GM12873 (cell line): Measurements from ENCODE around the gene PPIP5K2.

Source experiments
- CTCF ChIP-seq: IDR thresholded peaks from 2 replicates; pipeline ENCODE4 v1.5.1; 2012; ENCODE audit warnings: low read depth, mild to moderate bottlenecking, moderate library complexity, low read length, control low read depth; ENCODE audit not compliant: insufficient read depth; ENCODE audit errors: missing control alignments

Gene PPIP5K2

GRCh38 chr5:103111468-103111867 is 8.6 kb upstream of the PPIP5K2 start:
- TF ChIP-seq CTCF, result no peak

DNA sequence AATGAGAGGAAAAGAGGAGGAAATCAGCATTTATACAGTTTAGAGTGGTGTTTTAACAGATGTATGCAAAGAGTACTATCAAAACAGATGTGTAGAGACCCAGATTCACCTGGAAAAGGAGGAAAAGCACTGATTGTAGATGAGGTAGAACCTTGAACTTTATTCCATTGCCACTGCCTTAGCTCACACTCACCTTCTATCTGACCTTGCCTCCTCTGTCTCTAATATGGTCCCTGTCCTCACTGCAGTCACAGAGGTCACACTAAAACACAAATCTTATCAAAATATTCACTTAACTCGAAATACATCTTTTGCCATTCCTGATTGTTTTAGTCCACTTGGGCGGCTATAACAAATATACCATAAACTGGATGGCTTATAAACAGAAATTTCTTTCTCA is 7.2 kb upstream of the PPIP5K2 start:
- no peak for TF ChIP-seq CTCF

DNA sequence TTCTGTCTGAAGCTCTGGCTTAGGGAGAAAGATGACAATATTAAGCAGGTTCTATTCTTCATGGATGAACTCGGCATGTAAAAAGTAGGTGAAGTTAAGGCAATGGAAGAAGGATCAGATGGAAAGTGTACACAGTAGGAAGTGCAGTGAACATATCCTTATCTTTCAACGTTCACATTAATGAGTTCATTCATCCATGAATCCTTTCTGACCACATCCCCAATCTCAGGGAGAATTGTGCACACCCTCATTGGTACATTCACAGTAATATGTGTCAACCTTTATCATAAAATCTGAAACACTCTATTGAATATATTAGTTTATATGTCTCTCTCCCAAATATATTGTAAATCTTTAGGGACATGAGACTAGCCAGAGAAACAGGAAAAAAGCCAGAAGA is 5.7 kb upstream of the PPIP5K2 start:
- TF ChIP-seq CTCF, result no peak

DNA sequence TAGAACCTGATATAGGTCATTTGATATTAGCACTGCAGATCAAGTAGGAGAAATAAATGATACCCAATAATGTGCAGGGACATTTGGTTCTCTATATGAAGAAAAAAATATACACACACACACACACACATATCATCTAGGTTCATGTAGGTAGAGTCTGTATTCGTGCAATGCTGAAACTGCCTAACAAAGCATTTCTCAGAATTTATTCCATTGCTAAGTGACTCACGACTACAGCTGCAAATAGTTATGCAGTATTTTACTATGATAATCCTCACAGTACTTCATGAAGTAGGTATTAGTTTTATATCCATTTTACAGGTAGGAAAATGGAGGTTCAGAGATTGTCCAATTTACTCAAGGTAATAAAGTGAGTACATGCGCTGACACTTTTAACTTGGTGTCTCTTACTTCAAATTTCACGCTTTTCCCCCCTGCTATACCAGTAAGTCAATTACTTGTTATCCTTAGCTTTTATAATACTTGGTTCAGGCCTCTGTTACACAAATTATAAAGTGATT is 2.6 kb upstream of the PPIP5K2 start:
- TF ChIP-seq CTCF, result no peak

GRCh38 chr5:103119070-103119764 is 884 bp upstream of the PPIP5K2 start:
- TF ChIP-seq CTCF, result no peak

GRCh38 chr5:103120607-103121200 is 603 bp downstream of the PPIP5K2 start:
- TF ChIP-seq CTCF, result no peak

GRCh38 chr5:103122242-103122641 is 2.1 kb downstream of the PPIP5K2 start:
- no peak for TF ChIP-seq CTCF
